Measurements from ENCODE around the gene KCND2.

GRCh38 chr7:120729245-120729644 lies 456.3 kb downstream of the KCND2 start:
- TF ChIP-seq CTCF (IDR thresholded peaks at IDR 0.05 in 4 of 5, conservative IDR thresholded peaks at IDR 0.05 in 1 of 5) (no peak), POLR2A (IDR thresholded peaks at IDR 0.05) (no peak)

All from gastrocnemius medialis (tissue), 4 donors.